ENCODE results near the gene AGMO. TPM values are rescaled to one million over a fixed set of nuclear protein-coding genes. Genes with fewer than 3 reads are reported as not detected.
"Not testable (repeated sequence)": the region's sequence is repeated elsewhere in the genome, so short reads cannot be mapped to it uniquely, and the experiment has no call there.

AGMO gene
- total and polyA plus RNA-seq, 2 donors: 0.37 to 0.57 TPM

DNA sequence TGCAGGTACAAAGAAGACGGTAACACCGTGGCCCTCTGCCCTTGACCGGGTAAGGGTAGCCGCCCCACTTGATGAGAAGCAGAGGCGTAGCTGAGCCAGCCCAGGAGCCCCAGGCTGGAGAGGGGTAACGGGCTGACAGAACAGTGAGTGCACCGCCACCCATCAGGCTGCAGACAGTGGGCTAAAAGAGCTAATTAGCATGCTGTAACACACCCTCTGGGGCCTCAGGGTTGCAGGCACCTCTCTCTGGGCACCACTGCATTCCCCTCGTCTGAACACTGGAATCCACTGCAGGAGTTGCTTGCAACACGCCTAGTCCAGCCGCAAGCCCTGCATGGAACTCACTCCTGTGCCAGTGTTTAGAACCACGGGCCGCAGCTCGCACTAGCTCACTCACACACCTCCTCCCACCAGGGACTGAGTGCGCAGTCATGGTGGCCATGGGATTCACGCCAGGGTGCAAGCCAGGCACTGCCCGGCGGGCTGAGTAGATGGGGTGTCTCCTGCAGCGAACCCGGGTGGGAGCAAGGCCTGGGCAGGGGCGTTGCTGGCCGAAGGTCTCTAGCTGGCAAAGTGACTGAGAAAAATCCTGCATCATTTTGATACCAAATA, 36.1 kb downstream of the AGMO start:
- WGBS: 96% methylated on average over 21 of the region's 21 CpGs
- Histone ChIP-seq H3K36me3 (ENCODE audit: control insufficient read depth in 2 of 2, insufficient read depth in 2 of 2, low read length in 1 of 2) (no peaks in the 10 kb centered on the region), H3K4me3 (ENCODE audit: low read length in 2 of 2) (no peak overlapping the region), H3K4me1 (ENCODE audit: control insufficient read depth in 2 of 2, insufficient read depth in 2 of 2, low read length in 2 of 2) (no peaks in the 10 kb centered on the region), H3K9me3 (ENCODE audit: control insufficient read depth in 2 of 2, insufficient read depth in 1 of 2, low read length in 1 of 2) (no peaks in the 10 kb centered on the region), H3K27ac (ENCODE audit: low read depth in 1 of 2, low read length in 1 of 2) (no peak overlapping the region), H3K27me3 (ENCODE audit: control insufficient read depth in 2 of 2, insufficient read depth in 1 of 2, low read length in 1 of 2) (no peaks in the 10 kb centered on the region)
- DNase-seq (ENCODE audit: low read depth in 6 of 9, low spot score in 9 of 9): no peak

DNA sequence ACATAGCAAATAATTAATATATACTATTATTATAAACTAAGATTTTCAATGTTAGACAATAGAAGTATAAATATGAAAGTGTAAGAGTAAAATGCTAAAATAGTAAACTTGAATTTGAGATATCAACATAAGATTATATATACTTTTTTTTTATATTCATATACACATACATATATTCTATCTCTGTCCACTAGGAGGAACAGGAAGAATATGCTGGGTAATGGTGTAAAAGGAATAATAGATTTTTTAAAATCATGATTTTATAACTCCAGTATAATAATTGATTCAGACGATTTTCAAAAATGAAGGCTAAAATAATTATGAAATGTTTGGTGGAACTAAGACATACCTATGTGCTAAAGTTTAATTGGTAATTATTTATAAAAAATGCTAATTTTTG, 37.7 kb downstream of the AGMO start:
- H3K27me3 ChIP-seq (ENCODE audit: control insufficient read depth in 2 of 2, insufficient read depth in 1 of 2, low read length in 1 of 2): no peaks in the 10 kb centered on the region
- no peak overlapping the region for H3K27ac ChIP-seq (ENCODE audit: low read depth in 1 of 2, low read length in 1 of 2)
- H3K4me3 ChIP-seq (ENCODE audit: low read length in 2 of 2): no peak overlapping the region
- WGBS: 97% methylated on average over 1 of the region's 1 CpG
- no peaks in the 10 kb centered on the region for H3K36me3 ChIP-seq (ENCODE audit: control insufficient read depth in 2 of 2, insufficient read depth in 2 of 2, low read length in 1 of 2)
- no peaks in the 10 kb centered on the region for H3K4me1 ChIP-seq (ENCODE audit: control insufficient read depth in 2 of 2, insufficient read depth in 2 of 2, low read length in 2 of 2)
- H3K9me3 ChIP-seq (ENCODE audit: control insufficient read depth in 2 of 2, insufficient read depth in 1 of 2, low read length in 1 of 2): no peaks in the 10 kb centered on the region
- DNase-seq (ENCODE audit: low read depth in 6 of 9, low spot score in 9 of 9): no peak

DNA sequence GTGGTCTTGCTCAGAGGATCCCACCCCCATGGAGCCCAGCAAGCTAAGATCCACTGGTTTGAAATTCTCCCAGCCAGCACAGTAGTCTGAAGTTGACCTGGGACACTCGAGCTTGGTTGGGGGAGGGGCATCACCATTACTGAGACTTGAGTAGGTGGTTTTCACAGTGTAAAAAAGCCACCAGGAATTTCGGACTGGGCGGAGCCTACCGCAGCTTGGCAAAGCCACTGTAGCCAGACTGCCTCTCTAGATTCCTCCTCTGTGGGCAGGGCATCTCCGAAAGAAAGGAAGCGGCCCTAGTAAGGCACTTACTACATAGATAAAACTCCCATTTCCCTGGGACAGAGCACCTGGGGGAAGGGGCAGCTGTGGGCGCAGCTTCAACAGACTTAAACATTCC, 44.0 kb downstream of the AGMO start:
- H3K36me3 ChIP-seq (ENCODE audit: control insufficient read depth in 2 of 2, insufficient read depth in 2 of 2, low read length in 1 of 2); H3K27ac ChIP-seq (ENCODE audit: low read depth in 1 of 2, low read length in 1 of 2); DNase-seq (ENCODE audit: low read depth in 6 of 9, low spot score in 9 of 9); H3K27me3 ChIP-seq (ENCODE audit: control insufficient read depth in 2 of 2, insufficient read depth in 1 of 2, low read length in 1 of 2); H3K4me1 ChIP-seq (ENCODE audit: control insufficient read depth in 2 of 2, insufficient read depth in 2 of 2, low read length in 2 of 2); H3K4me3 ChIP-seq (ENCODE audit: low read length in 2 of 2); H3K9me3 ChIP-seq (ENCODE audit: control insufficient read depth in 2 of 2, insufficient read depth in 1 of 2, low read length in 1 of 2): not testable (repeated sequence)
- WGBS: 92% methylated on average over 7 of the region's 7 CpGs

DNA sequence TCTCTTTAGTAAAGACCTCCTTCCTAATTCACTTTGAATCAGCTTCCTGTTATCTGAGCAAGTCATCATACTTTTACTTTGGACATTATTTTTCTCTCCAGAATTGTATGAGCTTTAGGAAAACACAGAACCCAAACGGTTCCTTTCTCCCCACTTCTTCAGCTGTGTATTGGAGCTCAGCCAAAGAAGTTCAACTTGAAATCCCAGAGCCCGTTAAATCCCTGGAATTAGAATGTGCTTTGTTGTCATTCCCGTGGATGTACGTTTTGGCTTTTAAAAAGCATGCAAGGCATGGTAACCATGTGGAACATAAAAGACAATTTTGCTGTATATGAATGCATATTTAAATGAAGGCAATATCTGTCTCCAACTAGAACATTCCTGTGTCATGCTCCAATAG, 46.6 kb downstream of the AGMO start:
- no peak for DNase-seq (ENCODE audit: low read depth in 6 of 9, low spot score in 9 of 9)
- 83% methylated on average over 4 of the region's 4 CpGs for WGBS
- Histone ChIP-seq H3K27ac (ENCODE audit: low read depth in 1 of 2, low read length in 1 of 2) (no peak overlapping the region), H3K36me3 (ENCODE audit: control insufficient read depth in 2 of 2, insufficient read depth in 2 of 2, low read length in 1 of 2) (no peaks in the 10 kb centered on the region), H3K9me3 (ENCODE audit: control insufficient read depth in 2 of 2, insufficient read depth in 1 of 2, low read length in 1 of 2) (no peaks in the 10 kb centered on the region), H3K27me3 (ENCODE audit: control insufficient read depth in 2 of 2, insufficient read depth in 1 of 2, low read length in 1 of 2) (no peaks in the 10 kb centered on the region), H3K4me3 (ENCODE audit: low read length in 2 of 2) (no peak overlapping the region), H3K4me1 (ENCODE audit: control insufficient read depth in 2 of 2, insufficient read depth in 2 of 2, low read length in 2 of 2) (no peaks in the 10 kb centered on the region)

DNA sequence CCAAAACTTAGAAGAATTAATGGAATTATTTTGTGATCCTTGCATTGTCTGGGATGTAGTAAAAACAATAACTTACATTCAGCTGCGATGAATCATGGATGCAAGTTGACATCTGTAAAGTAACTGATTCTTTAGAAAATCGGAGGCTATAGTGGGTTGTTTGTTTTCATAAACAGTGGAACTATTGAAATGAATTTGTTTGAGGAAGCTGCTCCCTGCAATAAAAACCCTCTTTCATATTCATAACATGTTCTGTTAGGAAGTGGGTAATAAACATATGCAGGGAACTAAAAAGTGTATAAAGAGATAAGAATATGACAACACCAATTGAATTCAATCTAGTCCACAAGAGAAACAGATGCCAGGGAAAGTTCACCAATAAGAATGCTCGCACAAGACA, 53.6 kb downstream of the AGMO start:
- H3K4me1 ChIP-seq (ENCODE audit: control insufficient read depth in 2 of 2, insufficient read depth in 2 of 2, low read length in 2 of 2): no peaks in the 10 kb centered on the region
- no peaks in the 10 kb centered on the region for H3K9me3 ChIP-seq (ENCODE audit: control insufficient read depth in 2 of 2, insufficient read depth in 1 of 2, low read length in 1 of 2)
- H3K27me3 ChIP-seq (ENCODE audit: control insufficient read depth in 2 of 2, insufficient read depth in 1 of 2, low read length in 1 of 2): no peaks in the 10 kb centered on the region
- WGBS: 83% methylated on average over 3 of the region's 3 CpGs
- no peaks in the 10 kb centered on the region for H3K36me3 ChIP-seq (ENCODE audit: control insufficient read depth in 2 of 2, insufficient read depth in 2 of 2, low read length in 1 of 2)
- no peak overlapping the region for H3K27ac ChIP-seq (ENCODE audit: low read depth in 1 of 2, low read length in 1 of 2)
- DNase-seq (ENCODE audit: low read depth in 6 of 9, low spot score in 9 of 9): no peak
- no peak overlapping the region for H3K4me3 ChIP-seq (ENCODE audit: low read length in 2 of 2)

DNA sequence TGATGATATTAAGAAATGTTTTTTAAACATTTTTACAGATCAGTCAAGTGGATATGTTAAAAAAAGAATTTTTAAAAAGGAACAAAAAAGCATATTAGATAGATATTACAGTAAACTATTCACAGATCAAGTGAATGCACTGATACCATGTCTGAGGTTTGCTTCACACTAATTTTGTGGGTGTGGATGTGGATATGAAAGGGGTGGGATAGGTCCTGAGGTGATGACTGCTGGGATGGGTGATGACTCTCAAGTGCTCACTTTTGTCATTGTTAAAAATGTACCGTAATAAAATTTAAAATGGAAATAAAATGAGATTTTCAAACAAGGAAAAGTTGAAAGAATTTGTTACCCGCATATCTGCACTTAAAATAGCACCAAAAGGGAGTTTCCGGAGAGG, 54.1 kb downstream of the AGMO start:
- no peaks in the 10 kb centered on the region for H3K9me3 ChIP-seq (ENCODE audit: control insufficient read depth in 2 of 2, insufficient read depth in 1 of 2, low read length in 1 of 2)
- no peaks in the 10 kb centered on the region for H3K36me3 ChIP-seq (ENCODE audit: control insufficient read depth in 2 of 2, insufficient read depth in 2 of 2, low read length in 1 of 2)
- no peak overlapping the region for H3K27ac ChIP-seq (ENCODE audit: low read depth in 1 of 2, low read length in 1 of 2)
- H3K27me3 ChIP-seq (ENCODE audit: control insufficient read depth in 2 of 2, insufficient read depth in 1 of 2, low read length in 1 of 2): no peaks in the 10 kb centered on the region
- H3K4me1 ChIP-seq (ENCODE audit: control insufficient read depth in 2 of 2, insufficient read depth in 2 of 2, low read length in 2 of 2): no peaks in the 10 kb centered on the region
- 95% methylated on average over 3 of the region's 3 CpGs for WGBS
- no peak overlapping the region for H3K4me3 ChIP-seq (ENCODE audit: low read length in 2 of 2)
- DNase-seq (ENCODE audit: low read depth in 6 of 9, low spot score in 9 of 9): no peak

DNA sequence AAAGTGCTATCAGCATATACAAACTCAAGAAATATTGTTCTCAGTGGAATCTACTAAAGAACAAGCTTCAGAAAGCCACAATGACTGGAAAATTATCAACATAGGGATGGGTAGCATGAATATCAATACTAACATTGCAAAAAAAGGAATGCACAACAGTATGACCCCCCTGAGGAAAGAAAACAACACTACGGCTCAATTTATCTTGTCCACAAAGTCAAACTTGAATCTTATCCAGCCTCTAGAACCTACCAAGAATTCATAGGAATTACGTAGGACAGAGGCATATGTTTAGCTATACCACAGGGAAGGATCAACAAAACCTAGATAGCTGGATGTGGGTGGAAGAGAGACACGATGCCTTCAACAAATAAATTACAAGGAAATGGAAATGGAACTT, 54.6 kb downstream of the AGMO start:
- Histone ChIP-seq H3K4me3 (ENCODE audit: low read length in 2 of 2) (no peak overlapping the region), H3K27ac (ENCODE audit: low read depth in 1 of 2, low read length in 1 of 2) (no peak overlapping the region), H3K9me3 (ENCODE audit: control insufficient read depth in 2 of 2, insufficient read depth in 1 of 2, low read length in 1 of 2) (no peaks in the 10 kb centered on the region), H3K27me3 (ENCODE audit: control insufficient read depth in 2 of 2, insufficient read depth in 1 of 2, low read length in 1 of 2) (no peaks in the 10 kb centered on the region), H3K4me1 (ENCODE audit: control insufficient read depth in 2 of 2, insufficient read depth in 2 of 2, low read length in 2 of 2) (no peaks in the 10 kb centered on the region), H3K36me3 (ENCODE audit: control insufficient read depth in 2 of 2, insufficient read depth in 2 of 2, low read length in 1 of 2) (no peaks in the 10 kb centered on the region)
- DNase-seq (ENCODE audit: low read depth in 6 of 9, low spot score in 9 of 9): no peak
- 85% methylated on average over 3 of the region's 3 CpGs for WGBS

DNA sequence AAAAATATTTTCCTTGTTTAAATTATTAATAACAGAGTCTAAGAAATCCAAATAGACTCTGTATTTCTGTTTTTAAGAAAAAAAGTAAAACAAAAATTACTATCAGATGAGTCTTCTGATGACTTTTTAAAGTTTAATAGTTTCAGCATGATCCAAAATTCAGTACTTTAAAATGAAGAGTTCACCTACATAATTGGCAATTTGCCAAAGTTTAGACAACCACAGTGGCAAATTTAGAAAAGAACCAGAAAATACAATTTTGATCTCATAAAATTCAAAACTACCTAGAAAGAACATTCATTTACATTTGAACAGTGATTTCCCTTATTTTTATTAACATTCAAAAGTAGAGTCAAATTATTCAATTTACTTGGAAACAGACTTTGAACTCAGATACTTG, 56.1 kb downstream of the AGMO start:
- no peaks in the 10 kb centered on the region for H3K4me1 ChIP-seq (ENCODE audit: control insufficient read depth in 2 of 2, insufficient read depth in 2 of 2, low read length in 2 of 2)
- H3K4me3 ChIP-seq (ENCODE audit: low read length in 2 of 2): no peak overlapping the region
- no peaks in the 10 kb centered on the region for H3K27me3 ChIP-seq (ENCODE audit: control insufficient read depth in 2 of 2, insufficient read depth in 1 of 2, low read length in 1 of 2)
- DNase-seq (ENCODE audit: low read depth in 6 of 9, low spot score in 9 of 9): no peak
- no peaks in the 10 kb centered on the region for H3K9me3 ChIP-seq (ENCODE audit: control insufficient read depth in 2 of 2, insufficient read depth in 1 of 2, low read length in 1 of 2)
- no peaks in the 10 kb centered on the region for H3K36me3 ChIP-seq (ENCODE audit: control insufficient read depth in 2 of 2, insufficient read depth in 2 of 2, low read length in 1 of 2)
- no peak overlapping the region for H3K27ac ChIP-seq (ENCODE audit: low read depth in 1 of 2, low read length in 1 of 2)

DNA sequence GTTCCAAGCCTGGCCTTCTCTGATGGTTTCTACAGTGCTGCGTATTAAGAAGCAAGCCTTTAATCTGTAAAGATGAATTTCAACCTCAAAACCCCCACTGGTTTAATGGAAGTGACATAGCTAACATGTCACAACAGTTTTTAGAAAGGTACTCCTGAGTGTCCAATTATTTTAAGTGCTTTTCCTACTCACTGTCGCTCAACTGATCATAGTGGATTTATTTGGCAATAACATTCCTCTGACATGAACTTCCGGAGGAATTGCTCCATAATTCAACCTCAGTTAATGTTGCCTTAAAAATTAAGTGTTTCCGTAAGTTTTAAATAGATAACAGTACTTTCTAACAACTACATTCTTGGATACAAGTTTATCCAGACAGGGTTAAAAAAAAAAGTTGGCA, 57.5 kb downstream of the AGMO start:
- Histone ChIP-seq H3K27ac (ENCODE audit: low read depth in 1 of 2, low read length in 1 of 2) (no peak overlapping the region), H3K4me3 (ENCODE audit: low read length in 2 of 2) (no peak overlapping the region), H3K4me1 (ENCODE audit: control insufficient read depth in 2 of 2, insufficient read depth in 2 of 2, low read length in 2 of 2) (no peaks in the 10 kb centered on the region), H3K27me3 (ENCODE audit: control insufficient read depth in 2 of 2, insufficient read depth in 1 of 2, low read length in 1 of 2) (no peaks in the 10 kb centered on the region), H3K36me3 (ENCODE audit: control insufficient read depth in 2 of 2, insufficient read depth in 2 of 2, low read length in 1 of 2) (no peaks in the 10 kb centered on the region), H3K9me3 (ENCODE audit: control insufficient read depth in 2 of 2, insufficient read depth in 1 of 2, low read length in 1 of 2) (no peaks in the 10 kb centered on the region)
- 93% methylated on average over 4 of the region's 4 CpGs for WGBS
- no peak for DNase-seq (ENCODE audit: low read depth in 6 of 9, low spot score in 9 of 9)

Measured in thymus (tissue), 11 donors.